Right renal cortex interstitium (tissue), 3 donors: Measurements from ENCODE around the gene EGFL7. TPM values are rescaled to one million over a fixed set of nuclear protein-coding genes. Genes with fewer than 3 reads are reported as not detected.
"Not testable (repeated sequence)": the region's sequence is repeated elsewhere in the genome, so short reads cannot be mapped to it uniquely, and the experiment has no call there.

Experiments
- DNase-seq, 3 donors: peaks; one replicate each; pipeline ENCODE4 v3.0.0-alpha.2; 2013; ENCODE audit warnings: low read depth in 3 of 3, low spot score in 2 of 3
- polyA plus RNA-seq, 3 donors: library from polyadenylated mRNA; unstranded; fragments of 120-200 nt; gene quantifications; one replicate each; pipeline ENCODE4 v1.2.1, GENCODE V29; 2013; ENCODE audit not compliant: insufficient read length in 3 of 3

EGFL7 gene
- polyA plus RNA-seq, 3 donors: 42.9 to 51.6 (median 48.2) TPM

DNA sequence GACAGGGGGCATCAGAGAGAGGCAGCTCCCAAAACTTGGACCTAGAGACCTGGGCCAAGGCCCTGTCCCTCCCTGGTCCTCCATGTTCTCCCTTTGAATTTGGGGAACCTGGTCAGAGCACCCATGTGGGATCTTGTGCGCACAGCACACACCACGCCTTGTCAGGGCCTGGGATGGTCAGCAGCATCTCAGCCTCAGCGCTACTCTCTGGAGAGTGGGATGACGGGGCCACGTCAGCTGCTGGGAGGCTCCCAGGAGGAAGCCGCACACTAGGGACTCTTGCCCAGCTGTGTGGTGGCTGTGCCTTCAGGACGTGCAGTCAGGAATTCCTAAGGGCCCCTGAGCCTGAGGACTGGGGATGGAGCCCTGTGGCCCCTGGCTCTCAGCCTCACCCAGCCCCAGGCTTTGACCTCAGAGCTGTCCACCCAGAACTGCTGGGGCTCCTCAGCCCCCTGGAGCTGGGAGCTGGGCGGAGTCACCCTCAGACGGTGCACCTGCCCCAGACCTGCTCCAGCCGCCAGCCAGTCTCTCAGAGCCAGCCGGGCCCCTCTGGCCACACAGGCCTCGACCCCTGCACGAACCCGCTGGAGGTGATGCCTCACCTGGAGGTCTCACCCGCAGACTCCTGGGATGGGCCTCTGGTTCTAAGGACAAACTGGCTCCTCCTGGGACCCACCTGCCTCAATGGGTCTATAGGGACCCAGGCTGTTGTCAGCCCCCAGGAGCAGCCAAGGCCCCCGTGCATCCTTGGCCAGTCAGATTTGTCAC lies 38.3 kb upstream of the EGFL7 start:
- DNase-seq: no peak

DNA sequence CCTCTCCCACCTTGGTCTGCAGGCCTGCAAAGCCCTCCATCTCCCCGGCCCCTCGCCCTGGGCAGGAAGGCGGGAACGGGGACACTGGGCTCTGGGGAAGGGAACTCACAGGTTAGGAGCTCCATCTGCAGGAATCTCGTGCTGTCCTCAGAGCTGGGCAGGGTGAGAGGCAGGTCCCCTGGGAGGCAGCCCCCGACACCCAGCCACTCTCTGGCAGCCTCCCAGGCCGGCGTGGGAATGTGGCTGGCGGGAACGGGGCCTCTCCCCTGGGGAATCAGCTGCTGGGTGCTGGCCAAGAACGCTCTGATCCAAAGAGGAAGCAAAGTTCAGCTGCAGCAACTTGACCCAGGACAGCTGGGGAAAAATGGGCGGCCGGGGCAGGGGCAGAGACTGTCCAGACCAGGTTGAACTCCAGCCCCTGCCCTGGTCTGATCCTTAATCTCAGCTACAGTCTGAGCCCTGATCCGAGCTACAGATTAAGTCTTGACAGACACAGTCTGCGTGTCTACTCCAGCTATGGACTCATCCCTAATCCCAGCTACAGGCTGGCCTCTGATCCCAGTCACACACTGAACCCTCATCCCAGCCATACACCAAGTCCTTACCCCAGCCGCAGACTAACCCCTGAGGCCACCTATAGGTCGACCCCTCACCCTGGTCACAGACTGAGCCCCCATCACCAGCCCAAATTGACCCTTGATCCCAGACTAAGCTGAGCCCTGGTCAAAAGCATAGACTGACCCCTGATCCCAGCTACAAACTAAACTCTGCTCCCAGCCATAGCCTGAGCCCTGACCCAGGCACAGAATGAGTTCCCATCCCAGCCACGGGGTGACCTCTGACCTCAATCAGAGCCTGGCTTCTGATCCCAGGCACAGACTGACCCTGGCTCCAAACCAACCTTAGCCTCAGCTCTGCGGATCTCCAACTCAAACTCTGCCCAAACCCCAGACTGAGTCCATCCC lies 37.3 kb upstream of the EGFL7 start:
- peak in 1 of 3 donors; percentile 56 for DNase-seq

DNA sequence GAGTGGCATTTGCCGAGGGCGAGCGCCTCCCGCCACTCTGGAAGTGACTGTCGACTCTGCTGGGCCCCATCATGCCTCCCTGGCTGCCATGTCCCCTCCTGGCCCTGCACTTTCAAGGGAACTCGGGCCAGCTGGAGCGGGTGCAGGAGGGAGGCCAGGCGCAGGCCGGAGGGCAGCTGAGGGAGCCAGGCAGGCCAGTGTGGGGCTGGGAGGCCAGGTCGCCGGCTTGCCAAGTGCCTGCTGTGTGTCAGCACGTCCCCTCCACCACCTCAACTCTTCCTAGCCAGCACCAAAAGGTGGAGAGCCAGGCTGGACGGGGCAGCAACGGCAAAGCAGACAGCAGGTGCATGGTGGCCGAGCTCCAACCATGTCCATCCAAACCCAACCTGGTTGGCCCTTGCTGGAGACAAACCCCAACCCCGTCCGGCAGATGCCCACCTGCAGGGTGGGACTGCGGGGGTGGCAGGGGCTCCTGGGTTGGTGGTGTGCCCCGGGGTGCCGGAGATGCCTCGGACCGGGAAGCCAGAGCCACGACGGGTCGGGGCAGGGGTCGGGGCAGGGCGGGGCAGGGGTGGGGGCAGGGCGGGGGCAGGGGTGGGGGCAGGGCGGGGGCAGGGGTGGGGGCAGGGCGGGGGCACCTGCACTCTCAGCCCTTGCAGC lies 36.5 kb upstream of the EGFL7 start:
- DNase-seq: no peak

DNA sequence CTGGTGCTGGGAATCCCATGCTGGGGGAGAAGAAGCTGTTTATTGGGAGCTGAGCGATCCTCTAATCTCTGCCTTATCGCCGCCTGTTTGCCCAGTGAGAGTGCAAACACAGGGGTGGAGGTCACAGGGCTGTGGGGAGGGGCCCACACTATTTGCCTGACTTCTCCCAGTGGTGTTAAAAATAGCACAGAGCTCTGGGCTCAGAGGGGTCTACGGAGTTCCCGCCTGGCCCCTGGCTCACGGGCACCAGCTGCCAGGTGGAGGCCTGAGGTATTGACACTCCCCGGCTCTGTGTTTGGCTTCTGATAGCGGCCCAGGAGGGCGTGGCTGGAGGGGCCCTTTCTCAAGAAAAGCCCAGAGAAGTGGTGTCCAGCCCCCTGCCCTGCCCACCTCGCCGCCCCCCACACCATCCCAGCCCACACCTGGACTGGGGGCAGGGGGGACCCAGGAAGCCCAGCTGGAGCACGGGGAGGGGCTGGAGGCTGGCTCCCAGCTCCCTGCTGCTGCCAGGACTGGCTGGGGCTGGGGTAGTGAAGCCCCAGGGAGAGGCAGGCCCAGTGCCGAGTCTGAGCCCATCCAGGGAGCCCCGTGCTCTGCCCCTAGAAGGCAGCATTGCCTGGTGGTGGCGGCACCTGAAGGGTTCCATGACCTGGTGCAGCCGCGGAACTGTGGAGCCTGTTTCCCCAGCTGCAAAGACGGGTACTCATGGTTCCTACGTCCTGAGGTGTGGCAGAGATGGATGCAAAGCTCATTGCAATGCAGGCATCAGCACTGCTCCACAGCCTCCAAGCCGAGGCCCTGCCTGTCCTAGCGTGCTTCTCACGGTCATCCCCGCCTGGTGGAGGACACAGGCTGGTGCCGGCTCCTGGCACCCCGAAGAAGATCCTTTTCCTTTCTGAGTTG lies 35.7 kb upstream of the EGFL7 start:
- no peak for DNase-seq

DNA sequence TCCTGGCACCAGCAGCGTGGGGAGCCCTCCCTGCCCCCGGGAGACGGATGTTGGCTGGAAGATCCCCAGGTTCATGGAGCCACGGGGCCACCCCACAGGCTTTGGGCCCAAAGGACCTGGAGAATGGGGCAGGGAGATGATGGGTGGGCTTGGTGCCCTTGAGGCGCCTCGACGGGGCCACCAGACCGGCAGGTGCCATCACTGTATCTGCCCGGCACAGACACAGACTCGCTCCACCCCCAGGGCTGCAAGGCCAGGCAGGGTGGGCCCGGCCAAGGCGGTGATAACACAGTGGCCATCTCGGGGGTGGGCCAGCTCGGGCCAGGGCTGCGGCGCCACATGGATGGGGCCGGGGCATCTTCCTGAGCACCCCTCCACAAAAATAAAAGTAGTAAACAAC lies 35.0 kb upstream of the EGFL7 start:
- DNase-seq: no peak

DNA sequence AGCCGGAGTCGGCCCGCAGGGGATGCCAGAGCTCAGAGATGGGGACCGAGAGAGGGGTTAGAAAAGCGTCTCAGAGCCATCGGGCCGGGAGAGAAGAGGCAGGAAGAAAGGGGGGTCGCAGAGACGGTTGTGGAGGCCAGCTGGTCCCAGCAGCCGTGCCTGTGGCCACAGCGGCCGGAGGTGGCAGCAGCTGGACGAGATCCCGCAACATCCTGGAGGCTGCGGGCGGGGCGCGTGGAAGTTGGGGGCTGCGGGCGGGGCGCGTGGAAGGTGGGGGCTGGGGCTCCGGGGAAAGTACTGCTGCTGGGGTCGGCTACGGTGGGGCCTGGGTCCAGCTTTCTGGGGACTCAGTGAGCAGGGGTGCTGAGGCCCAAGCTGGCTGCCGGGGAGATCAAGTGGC lies 34.4 kb upstream of the EGFL7 start:
- DNase-seq: no peak

DNA sequence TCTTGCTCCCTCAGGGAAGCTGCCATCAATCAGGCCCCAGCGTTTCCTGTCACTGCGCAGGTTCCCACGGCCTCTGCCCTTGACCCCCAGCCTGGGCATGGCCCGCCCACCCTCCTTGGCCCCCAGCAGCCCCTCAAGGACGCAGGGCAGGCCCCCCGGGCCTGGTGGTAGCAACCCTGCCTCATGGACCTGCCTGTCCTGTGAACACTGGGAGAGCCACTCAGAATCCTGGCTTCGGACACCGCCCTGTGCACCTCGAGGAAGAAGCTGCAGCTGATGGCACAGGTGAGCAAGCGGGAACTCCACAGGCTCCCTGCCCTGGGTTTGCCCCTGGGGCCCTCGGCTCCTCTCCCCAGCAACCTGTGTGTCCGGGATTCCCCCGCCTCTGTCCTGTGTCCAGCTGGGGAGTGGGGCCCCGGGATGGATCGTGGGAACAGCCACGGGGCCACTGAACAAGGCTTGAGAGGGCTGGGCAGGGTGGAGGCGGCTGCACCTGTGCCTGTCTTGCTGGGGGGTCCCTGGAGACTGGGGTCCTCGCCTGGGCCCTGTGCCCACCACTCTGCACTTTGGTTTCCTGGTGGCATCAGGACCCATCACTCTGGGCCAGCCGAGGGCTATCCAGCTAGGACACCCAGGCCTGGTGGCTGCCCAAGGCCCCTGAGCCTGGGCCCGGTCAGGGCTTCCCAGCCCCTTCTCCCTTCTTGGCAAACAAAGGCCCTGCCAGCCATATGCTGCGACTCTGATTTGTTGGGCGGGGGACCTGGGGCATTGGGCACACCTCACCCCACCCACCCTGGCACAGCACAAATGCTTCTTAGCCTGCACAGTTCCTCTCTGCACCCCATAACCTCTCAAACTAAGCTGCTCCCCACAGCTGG lies 33.5 kb upstream of the EGFL7 start:
- no peak for DNase-seq

DNA sequence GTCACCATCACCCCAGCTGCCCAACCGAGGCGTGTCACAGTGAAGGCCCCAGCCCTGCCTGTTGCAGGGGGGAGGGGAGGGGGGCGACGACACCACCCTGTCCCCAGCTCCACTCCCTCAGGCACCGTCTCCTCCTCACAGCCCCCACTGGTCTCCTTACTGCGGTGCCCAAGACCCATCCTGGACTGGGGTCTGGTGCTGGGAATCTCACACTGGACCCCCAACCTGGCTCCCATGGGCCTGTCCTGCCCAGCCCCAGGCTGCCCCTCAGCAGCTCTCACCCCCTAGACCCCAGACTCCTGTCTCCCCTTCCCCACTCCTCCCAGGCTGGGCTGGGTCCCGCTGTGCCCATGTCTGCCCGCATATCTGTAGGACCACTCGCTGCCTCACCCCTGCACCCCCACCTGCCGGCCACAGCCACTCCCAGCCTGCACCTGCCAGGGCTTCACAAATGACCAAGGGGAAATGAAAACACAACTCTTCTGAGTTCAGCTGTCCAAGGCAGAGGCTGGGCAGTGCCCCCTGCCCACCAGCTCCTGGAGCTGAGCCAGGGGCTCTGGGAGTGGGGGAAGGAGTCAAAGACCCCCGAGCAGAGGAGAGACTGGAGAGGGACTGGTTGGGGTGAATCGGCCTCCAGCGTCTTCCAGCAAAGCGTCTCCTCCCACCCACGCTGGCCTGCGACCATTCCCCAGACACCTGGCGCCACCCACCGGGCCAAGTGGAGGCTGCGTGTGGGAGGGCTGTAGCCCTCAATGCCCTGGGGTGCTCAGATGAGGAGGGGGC lies 32.6 kb upstream of the EGFL7 start:
- no peak for DNase-seq

DNA sequence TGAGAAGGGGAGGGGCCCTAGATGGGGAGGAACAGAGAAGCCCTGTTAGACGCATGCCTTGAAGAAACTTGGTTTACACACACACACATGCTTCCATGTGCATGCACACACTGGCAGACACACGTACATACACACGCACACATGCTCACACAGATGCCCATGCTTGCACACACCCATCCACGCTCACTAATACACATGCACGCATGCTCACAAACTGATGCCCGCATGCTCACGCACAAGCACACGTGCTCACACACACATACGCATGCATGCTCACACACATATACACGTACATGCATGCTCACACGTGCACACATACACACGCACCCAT lies 32.1 kb upstream of the EGFL7 start:
- DNase-seq: no peak

DNA sequence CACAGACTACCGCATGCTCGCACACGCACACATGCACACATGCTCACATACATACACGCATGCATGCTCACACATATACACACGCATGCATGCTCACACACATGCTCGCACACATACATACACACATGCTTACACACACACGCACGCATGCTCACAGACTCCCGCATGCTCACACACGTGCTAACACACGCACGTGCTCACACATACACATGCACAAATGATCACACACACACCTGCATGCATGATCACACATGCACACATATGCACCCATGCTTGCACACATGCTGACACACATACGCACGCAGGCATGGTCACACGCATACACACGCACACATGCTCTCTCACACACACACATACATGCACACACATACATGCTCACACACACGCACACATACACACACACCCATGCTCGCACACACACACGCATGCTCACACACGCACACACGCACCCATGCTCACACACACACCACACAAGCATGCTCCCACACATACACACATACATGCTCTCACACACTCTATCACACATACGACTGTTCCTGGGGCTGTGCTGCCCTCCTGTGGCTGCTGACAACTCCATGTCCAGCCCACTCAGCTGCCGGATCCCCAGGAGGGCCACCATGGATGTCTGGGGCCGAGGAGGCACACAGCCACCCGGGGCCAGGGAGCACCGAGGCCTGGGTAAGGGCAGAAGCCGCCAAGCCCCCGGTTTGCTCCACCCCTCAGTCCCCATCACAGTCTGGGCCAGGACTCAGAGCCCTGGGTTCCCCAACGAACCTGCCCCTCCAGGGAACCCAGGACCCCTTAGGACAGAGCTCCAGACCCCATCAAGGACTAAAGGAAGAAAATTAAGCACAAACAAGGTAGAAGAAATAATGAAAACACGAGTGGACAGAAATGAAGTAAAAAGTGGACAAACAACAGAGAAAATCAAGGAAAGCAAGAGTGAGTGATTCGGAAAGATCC lies 31.4 kb upstream of the EGFL7 start:
- DNase-seq: peak in 1 of 3 donors; percentile 64

DNA sequence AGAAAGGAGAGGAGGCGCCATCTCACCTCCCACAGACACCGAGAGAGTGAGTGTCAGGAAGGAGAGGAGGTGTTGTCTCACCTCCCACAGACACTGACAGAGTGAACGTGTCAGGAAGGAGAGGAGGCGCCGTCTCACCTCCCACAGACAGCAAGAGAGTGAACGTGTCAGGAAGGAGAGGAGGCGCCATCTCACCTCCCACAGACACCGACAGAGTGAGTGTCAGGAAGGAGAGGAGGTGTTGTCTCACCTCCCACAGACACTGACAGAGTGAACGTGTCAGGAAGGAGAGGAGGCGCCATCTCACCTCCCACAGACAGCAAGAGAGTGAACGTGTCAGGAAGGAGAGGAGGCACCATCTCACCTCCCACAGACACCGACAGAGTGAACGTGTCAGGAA lies 30.6 kb upstream of the EGFL7 start:
- DNase-seq: not testable (repeated sequence)

DNA sequence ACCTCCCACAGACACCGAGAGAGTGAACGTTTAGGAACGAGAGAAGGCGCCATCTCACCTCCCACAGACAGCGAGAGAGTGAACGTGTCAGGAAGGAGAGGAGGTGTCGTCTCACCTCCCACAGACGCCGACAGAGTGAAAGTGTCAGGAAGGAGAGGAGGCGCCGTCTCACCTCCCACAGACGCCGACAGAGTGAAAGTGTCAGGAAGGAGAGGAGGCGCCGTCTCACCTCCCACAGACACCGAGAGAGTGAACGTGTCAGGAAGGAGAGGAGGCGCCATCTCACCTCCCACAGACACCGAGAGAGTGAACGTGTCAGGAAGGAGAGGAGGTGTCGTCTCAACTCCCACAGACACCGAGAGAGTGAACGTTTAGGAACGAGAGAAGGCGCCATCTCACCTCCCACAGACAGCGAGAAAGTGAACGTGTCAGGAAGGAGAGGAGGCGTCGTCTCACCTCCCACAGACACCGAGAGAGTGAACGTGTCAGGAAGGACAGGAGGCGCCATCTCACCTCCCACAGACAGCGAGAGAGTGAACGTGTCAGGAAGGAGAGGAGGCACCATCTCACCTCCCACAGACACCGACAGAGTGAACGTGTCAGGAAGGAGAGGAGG lies 30.1 kb upstream of the EGFL7 start:
- not testable (repeated sequence) for DNase-seq

DNA sequence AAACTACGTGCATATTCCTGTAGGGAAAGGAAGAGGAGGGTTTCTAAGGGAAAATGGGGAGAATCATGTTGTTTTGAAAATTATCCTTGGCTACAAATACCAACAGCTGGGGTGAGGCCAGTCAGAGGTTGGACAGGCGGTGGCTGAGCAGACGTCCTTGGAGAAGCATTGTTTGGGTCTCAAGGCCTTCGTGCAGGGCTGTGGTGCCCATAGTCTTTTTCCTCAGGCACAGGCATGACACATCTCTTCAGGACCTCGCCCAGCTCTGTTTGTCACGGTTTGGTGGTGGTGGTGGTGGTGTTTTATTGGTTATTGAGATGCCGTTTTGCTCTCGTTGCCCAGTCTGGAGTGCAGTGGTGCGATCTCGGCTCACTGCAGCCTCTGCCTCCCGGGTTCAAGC lies 27.8 kb upstream of the EGFL7 start:
- no peak for DNase-seq

DNA sequence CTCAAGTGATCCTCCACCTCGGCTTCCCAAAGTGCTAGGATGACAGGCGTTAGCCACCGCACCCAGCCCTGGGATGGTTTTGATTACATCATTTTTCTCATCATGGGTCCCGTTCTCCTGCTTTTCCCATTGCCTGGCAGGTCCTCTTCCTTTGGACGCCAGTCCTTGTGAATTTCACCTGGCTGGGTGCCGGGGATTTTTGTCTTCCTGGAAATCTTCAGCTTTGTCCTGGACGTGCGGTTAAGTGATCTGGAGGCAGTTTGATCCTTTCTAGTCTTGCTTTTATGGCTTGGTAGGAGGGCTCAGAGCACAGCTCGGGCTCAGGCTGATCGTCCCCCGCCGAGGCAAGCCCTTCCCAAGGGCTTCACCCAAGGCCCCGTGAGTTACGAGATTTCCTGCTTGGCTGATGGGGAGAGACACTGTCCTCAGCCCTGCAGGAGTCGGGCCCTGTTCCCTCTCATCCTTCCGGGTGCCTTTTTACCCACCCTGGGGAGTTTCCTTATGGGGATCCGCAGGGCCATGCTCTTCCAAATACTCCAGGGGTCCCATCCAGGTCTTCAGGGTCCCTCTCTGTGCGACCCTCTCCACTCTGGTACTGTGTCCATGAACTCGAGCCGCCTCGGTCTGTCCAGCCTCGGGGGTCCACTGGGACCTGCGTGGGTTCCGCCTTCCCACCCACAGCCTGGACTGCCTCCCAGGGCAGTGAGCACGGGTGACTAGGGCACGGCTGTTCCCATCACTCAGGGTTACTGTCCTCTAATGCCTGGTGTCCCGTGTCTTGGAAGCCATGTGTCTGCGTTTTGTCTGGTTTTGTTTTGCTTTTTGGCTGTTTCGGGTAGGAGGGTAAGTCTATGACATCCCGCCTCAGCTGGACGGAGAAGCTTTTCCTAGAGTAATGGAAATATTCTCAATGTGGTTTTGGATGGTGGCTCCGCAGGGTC lies 22.3 kb upstream of the EGFL7 start:
- no peak for DNase-seq

DNA sequence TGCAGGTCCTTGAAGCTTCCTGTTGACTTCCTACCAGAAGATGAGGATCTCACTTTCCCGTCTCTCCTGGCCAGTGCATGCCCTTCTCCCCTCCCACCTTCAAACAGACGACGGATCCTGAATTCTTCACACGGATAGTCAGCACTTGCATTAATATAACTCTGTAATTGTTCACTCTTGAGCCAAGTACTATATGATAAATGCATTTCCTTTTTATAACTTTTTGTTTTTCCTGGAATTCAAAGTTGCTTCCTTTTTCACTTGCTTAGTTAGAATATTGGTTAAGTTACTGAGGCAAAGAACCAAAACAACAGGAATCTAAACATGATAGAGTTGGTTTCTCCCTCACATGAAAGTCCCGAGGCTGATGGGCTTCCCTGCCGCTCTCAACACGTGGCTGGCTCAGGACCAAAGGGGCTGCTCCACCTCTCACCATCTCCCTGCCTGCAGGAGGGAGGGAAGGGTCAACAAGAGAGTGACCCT lies 20.2 kb upstream of the EGFL7 start:
- no peak for DNase-seq
